ENCODE measurements around the gene NLRP10.

DNA sequence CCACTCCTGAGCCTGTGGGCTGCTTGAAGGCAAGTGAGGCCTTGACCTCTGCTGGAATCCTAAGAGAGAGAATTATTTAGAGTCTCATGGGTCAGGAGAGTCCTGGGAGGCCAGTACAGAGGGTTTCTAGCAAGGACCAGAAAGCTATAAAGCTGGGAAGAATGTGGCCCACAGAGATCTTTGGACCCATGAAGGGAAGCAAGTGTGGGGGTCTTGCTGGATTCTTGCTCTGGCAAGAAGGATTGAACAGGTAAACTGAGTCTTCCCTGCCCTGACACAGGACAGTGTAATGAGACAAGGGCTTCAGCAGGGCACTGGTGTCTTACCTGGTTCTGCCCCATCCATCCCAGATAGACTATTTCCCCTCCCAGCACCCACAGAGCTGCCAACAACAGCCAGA is 40.3 kb upstream of the NLRP10 start:
- TF ChIP-seq, protein P1, sequence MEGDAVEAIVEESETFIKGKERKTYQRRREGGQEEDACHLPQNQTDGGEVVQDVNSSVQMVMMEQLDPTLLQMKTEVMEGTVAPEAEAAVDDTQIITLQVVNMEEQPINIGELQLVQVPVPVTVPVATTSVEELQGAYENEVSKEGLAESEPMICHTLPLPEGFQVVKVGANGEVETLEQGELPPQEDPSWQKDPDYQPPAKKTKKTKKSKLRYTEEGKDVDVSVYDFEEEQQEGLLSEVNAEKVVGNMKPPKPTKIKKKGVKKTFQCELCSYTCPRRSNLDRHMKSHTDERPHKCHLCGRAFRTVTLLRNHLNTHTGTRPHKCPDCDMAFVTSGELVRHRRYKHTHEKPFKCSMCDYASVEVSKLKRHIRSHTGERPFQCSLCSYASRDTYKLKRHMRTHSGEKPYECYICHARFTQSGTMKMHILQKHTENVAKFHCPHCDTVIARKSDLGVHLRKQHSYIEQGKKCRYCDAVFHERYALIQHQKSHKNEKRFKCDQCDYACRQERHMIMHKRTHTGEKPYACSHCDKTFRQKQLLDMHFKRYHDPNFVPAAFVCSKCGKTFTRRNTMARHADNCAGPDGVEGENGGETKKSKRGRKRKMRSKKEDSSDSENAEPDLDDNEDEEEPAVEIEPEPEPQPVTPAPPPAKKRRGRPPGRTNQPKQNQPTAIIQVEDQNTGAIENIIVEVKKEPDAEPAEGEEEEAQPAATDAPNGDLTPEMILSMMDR (IDR thresholded peaks at IDR 0.05; ENCODE audit: insufficient read depth, low read length, poor library complexity, severe bottlenecking) = no peak
- TF ChIP-seq EZH2phosphoT487 (conservative IDR thresholded peaks at IDR 0.05; ENCODE audit: low read length) = no peak

Data from SU-DHL-6 (cell line).